OCI-LY1 (cell line): Measurements from ENCODE around the gene HOTAIR.

Experiments used
- H2AFZ ChIP-seq: fragments of 200-600 bp; sonication (generic), shearing (Covaris generic); 2 replicates; pipeline ENCODE4 v1.6.0; 2014; ENCODE audit warnings: antibody characterized with exemption, mild to moderate bottlenecking, low read length
- H3F3A ChIP-seq: fragments of 200-600 bp; sonication (generic), shearing (Covaris generic); 2 replicates; pipeline ENCODE4 v1.6.0; 2014; ENCODE audit warnings: mild to moderate bottlenecking, antibody characterized with exemption, low read length, moderate library complexity; ENCODE audit not compliant: insufficient read depth
- H3K27ac ChIP-seq: fragments of 200-600 bp; sonication (generic); 2 replicates; pipeline ENCODE4 v1.5.1; 2014; ENCODE audit warnings: low read length, mixed run types, mild to moderate bottlenecking, low read depth; ENCODE audit not compliant: poor library complexity, severe bottlenecking
- H3K27me3 ChIP-seq: fragments of 200-600 bp; sonication (generic); 2 replicates; pipeline ENCODE4 v1.6.0; 2014; ENCODE audit warnings: antibody characterized with exemption, mild to moderate bottlenecking, low read length, moderate library complexity; ENCODE audit not compliant: insufficient read depth
- H3K36me3 ChIP-seq: fragments of 200-600 bp; sonication (generic); 2 replicates; pipeline ENCODE4 v1.6.1; 2014; ENCODE audit warnings: mild to moderate bottlenecking, antibody characterized with exemption, low read length, moderate library complexity, mixed read lengths; ENCODE audit not compliant: insufficient read depth
- H3K4me1 ChIP-seq: fragments of 200-600 bp; sonication (generic); 2 replicates; pipeline ENCODE4 v1.5.1; 2014; ENCODE audit warnings: mild to moderate bottlenecking, low read length, moderate library complexity; ENCODE audit not compliant: insufficient read depth, severe bottlenecking
- H3K4me2 ChIP-seq: fragments of 200-600 bp; sonication (generic), shearing (Covaris generic); 2 replicates; pipeline ENCODE4 v1.6.1; 2014; ENCODE audit warnings: low read length
- H3K4me3 ChIP-seq: fragments of 200-600 bp; sonication (generic); 2 replicates; pipeline ENCODE4 v1.5.1; 2014; ENCODE audit warnings: low read length, low read depth, mild to moderate bottlenecking, mixed read lengths; ENCODE audit not compliant: poor library complexity, severe bottlenecking
- H3K79me2 ChIP-seq: fragments of 200-600 bp; shearing (Covaris generic); 2 replicates; pipeline ENCODE4 v1.6.1; 2016; ENCODE audit warnings: mixed run types, low read length, mixed read lengths; ENCODE audit not compliant: insufficient read depth
- H3K9ac ChIP-seq: fragments of 200-600 bp; sonication (generic), shearing (Covaris generic); 2 replicates; pipeline ENCODE4 v1.6.1; 2014; ENCODE audit warnings: mild to moderate bottlenecking, low read length, mixed read lengths
- H3K9me2 ChIP-seq: fragments of 200-600 bp; sonication (generic), shearing (Covaris generic); 2 replicates; pipeline ENCODE4 v1.6.1; 2014; ENCODE audit warnings: low read depth, mild to moderate bottlenecking, low read length, mixed read lengths
- H3K9me3 ChIP-seq: fragments of 200-600 bp; shearing (Covaris generic); 2 replicates; pipeline ENCODE4 v1.6.1; 2014; ENCODE audit warnings: low read length, mixed read lengths
- H4K20me1 ChIP-seq: fragments of 200-600 bp; sonication (generic), shearing (Covaris generic); 2 replicates; pipeline ENCODE4 v1.6.0; 2016; ENCODE audit warnings: mild to moderate bottlenecking, low read length; ENCODE audit not compliant: insufficient read depth
- CTCF ChIP-seq: fragments of 200-600 bp; sonication (generic), shearing (Covaris generic); IDR thresholded peaks from 2 replicates; pipeline ENCODE4 v1.5.1; 2017; ENCODE audit warnings: mild to moderate bottlenecking, antibody characterized with exemption, low read length, moderate library complexity, mixed read lengths
- EZH2 ChIP-seq: fragments of 200-600 bp; sonication (generic), shearing (Covaris generic); IDR thresholded peaks from 2 replicates; pipeline ENCODE4 v1.8.0; 2017; ENCODE audit warnings: borderline replicate concordance, mixed run types, mild to moderate bottlenecking, antibody characterized with exemption, low read length, moderate library complexity, mixed read lengths

The HOTAIR gene

GRCh38 chr12:53978477-53979356 is 4.0 kb upstream of the HOTAIR start:
- Histone ChIP-seq H4K20me1 (no peaks in the 10 kb centered on the region), H3K9me3 (no peaks in the 10 kb centered on the region), H3F3A (no peaks in the 10 kb centered on the region), H3K9ac (no peak overlapping the region), H3K36me3 (no peaks in the 10 kb centered on the region), H3K4me2 (no peak overlapping the region), H3K27me3 (no peaks in the 10 kb centered on the region; the same call in 1 of the 2 replicates), H2AFZ (no peak overlapping the region), H3K4me3 (no peak overlapping the region), H3K4me1 (peaks cover 3% of the 10 kb centered on the region), H3K27ac (no peak overlapping the region), H3K79me2 (no peaks in the 10 kb centered on the region), H3K9me2 (no peaks in the 10 kb centered on the region)
- no peak for TF ChIP-seq CTCF
- TF ChIP-seq EZH2: no peak

- H3K27ac ChIP-seq: no peak overlapping the region
- H3K79me2 ChIP-seq: no peaks in the 10 kb centered on the region
- no peak overlapping the region for H2AFZ ChIP-seq
- no peaks in the 10 kb centered on the region for H3K36me3 ChIP-seq
- no peak overlapping the region for H3K4me3 ChIP-seq
- no peaks in the 10 kb centered on the region for H4K20me1 ChIP-seq
- no peak for TF ChIP-seq CTCF
- no peak for TF ChIP-seq EZH2
- no peak overlapping the region for H3K9ac ChIP-seq
- H3K9me2 ChIP-seq: no peaks in the 10 kb centered on the region
- H3K4me2 ChIP-seq: no peak overlapping the region
- peaks cover 3% of the 10 kb centered on the region for H3K4me1 ChIP-seq
- H3F3A ChIP-seq: no peaks in the 10 kb centered on the region
- no peaks in the 10 kb centered on the region; the same call in 1 of the 2 replicates for H3K27me3 ChIP-seq
- H3K9me3 ChIP-seq: no peaks in the 10 kb centered on the region
Measured at GRCh38 chr12:53977596-53978445, 3.1 kb upstream of the HOTAIR start.

- Histone ChIP-seq H3K4me3 (no peak overlapping the region), H3K9me3 (no peaks in the 10 kb centered on the region), H3K27ac (no peak overlapping the region), H3K79me2 (no peaks in the 10 kb centered on the region), H3K9me2 (no peaks in the 10 kb centered on the region), H3K4me2 (no peak overlapping the region), H4K20me1 (no peaks in the 10 kb centered on the region), H3K9ac (no peak overlapping the region), H2AFZ (no peak overlapping the region), H3K27me3 (no peaks in the 10 kb centered on the region), H3F3A (no peaks in the 10 kb centered on the region), H3K4me1 (peaks cover 3% of the 10 kb centered on the region), H3K36me3 (no peaks in the 10 kb centered on the region)
- TF ChIP-seq CTCF: no peak
- TF ChIP-seq EZH2: no peak
Measured at GRCh38 chr12:53976823-53977595, 2.3 kb upstream of the HOTAIR start.
